ENCODE data around the gene ZMYM2.
"Not testable (repeated sequence)": the region's sequence is repeated elsewhere in the genome, so short reads cannot be mapped to it uniquely, and the experiment has no call there.

ZMYM2 gene

GRCh38 chr13:19958155-19959111, at the start of gene ZMYM2:
Gene ZMYM2, plus strand, starts transcription at chr13:19958727. Its CDS starts 34,346 bp downstream, at chr13:19993073.
- DNase-seq (ENCODE audit: low read depth) = peak; percentile 96

- DNase-seq (ENCODE audit: low read depth) = no peak
These were observed 48.0 kb upstream of the ZMYM2 start for GRCh38 chr13:19910336-19911072.

- peak; percentile 9 for DNase-seq (ENCODE audit: low read depth)
These were observed 31.3 kb upstream of the ZMYM2 start for GRCh38 chr13:19927117-19927748.

GRCh38 chr13:19940106-19940505, 18.4 kb upstream of the ZMYM2 start:
- no peak for DNase-seq (ENCODE audit: low read depth)

GRCh38 chr13:19950374-19950773, 8.2 kb upstream of the ZMYM2 start:
- DNase-seq (ENCODE audit: low read depth) = no peak

GRCh38 chr13:19952850-19953249, 5.7 kb upstream of the ZMYM2 start:
- no peak for DNase-seq (ENCODE audit: low read depth)

GRCh38 chr13:19955873-19956559, 2.5 kb upstream of the ZMYM2 start:
- DNase-seq (ENCODE audit: low read depth) = no peak

GRCh38 chr13:19957320-19958154, 990 bp upstream of the ZMYM2 start:
- peak; percentile 72 for DNase-seq (ENCODE audit: low read depth)

GRCh38 chr13:19959141-19959830, 759 bp downstream of the ZMYM2 start:
- no peak for DNase-seq (ENCODE audit: low read depth)

- peak; percentile 90 for DNase-seq (ENCODE audit: low read depth)
These were observed 1.5 kb downstream of the ZMYM2 start for GRCh38 chr13:19959831-19960652.

- DNase-seq (ENCODE audit: low read depth) = no peak
These were observed 2.1 kb downstream of the ZMYM2 start for GRCh38 chr13:19960653-19960976.

- DNase-seq (ENCODE audit: low read depth) = no peak
These were observed 3.0 kb downstream of the ZMYM2 start for GRCh38 chr13:19961489-19961888.

- DNase-seq (ENCODE audit: low read depth) = no peak
These were observed 3.4 kb downstream of the ZMYM2 start for GRCh38 chr13:19961924-19962323.

GRCh38 chr13:19962894-19963293, 4.4 kb downstream of the ZMYM2 start:
- no peak for DNase-seq (ENCODE audit: low read depth)

- DNase-seq (ENCODE audit: low read depth) = no peak
These were observed 9.1 kb downstream of the ZMYM2 start for GRCh38 chr13:19967621-19968020.

GRCh38 chr13:19974498-19975009, 16.0 kb downstream of the ZMYM2 start:
- not testable (repeated sequence) for DNase-seq (ENCODE audit: low read depth)

- DNase-seq (ENCODE audit: low read depth) = no peak
These were observed 20.4 kb downstream of the ZMYM2 start for GRCh38 chr13:19978831-19979437.

- DNase-seq (ENCODE audit: low read depth) = no peak
These were observed 23.2 kb downstream of the ZMYM2 start for GRCh38 chr13:19981685-19982238.
